ENCODE data around the gene DDX54. TPM values are rescaled to one million over a fixed set of nuclear protein-coding genes. Genes with fewer than 3 reads are reported as not detected.

The DDX54 gene
- total RNA-seq, 1 donor: 33.7 TPM

DNA sequence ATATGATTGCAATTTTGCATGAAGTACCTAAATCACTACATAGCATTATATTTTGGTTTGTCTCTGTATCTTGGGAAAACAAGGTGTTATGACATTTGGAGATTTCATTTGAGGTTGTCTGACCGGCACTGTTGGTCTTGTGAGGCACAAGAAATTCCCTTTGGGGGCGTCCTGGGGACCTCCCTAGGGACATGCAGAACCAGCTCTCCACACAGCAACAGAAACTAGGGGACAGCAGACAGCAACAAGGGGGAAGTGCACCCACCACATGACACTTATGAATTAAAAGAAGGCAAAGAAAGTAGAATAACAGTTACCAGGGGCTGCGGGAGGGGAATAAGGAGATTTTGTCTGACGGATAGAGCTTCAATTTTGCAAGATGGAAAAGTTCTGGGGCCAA lies 14.4 kb downstream of the DDX54 start:
- no peak for DNase-seq (ENCODE audit: low read depth)
- TF ChIP-seq, protein P1, sequence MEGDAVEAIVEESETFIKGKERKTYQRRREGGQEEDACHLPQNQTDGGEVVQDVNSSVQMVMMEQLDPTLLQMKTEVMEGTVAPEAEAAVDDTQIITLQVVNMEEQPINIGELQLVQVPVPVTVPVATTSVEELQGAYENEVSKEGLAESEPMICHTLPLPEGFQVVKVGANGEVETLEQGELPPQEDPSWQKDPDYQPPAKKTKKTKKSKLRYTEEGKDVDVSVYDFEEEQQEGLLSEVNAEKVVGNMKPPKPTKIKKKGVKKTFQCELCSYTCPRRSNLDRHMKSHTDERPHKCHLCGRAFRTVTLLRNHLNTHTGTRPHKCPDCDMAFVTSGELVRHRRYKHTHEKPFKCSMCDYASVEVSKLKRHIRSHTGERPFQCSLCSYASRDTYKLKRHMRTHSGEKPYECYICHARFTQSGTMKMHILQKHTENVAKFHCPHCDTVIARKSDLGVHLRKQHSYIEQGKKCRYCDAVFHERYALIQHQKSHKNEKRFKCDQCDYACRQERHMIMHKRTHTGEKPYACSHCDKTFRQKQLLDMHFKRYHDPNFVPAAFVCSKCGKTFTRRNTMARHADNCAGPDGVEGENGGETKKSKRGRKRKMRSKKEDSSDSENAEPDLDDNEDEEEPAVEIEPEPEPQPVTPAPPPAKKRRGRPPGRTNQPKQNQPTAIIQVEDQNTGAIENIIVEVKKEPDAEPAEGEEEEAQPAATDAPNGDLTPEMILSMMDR (IDR thresholded peaks at IDR 0.05; ENCODE audit: insufficient read depth, low read depth, low read length): no peak
- no peak overlapping the region for H3K4me3 ChIP-seq (ENCODE audit: low read depth, low read length)

DNA sequence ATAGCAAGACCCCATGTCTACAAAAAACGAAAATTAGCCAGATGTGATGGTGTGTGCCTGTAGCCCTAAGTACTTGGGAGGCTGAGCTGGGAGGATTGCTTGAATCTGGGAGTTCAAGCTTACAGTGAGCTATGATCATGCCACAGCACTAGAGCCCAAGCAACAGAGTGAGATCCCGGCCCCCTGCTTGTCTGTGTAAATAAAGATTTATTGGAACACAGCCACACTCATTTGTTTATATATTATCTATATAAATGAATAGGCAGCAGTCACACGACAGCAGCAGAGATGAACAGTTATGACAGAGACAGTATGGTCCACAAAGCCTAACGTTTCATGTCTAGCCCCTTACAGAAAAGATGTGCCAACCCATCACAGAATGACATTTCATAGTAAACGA lies 14.8 kb downstream of the DDX54 start:
- no peak overlapping the region for H3K4me3 ChIP-seq (ENCODE audit: low read depth, low read length)
- DNase-seq (ENCODE audit: low read depth): no peak
- TF ChIP-seq, protein P1 (IDR thresholded peaks at IDR 0.05; ENCODE audit: insufficient read depth, low read depth, low read length): no peak

GRCh38 chr12:113169697-113170096 lies 15.6 kb downstream of the DDX54 start:
- TF ChIP-seq, protein P1 (IDR thresholded peaks at IDR 0.05; ENCODE audit: insufficient read depth, low read depth, low read length): no peak
- no peak overlapping the region for H3K4me3 ChIP-seq (ENCODE audit: low read depth, low read length)
- no peak for DNase-seq (ENCODE audit: low read depth)

GRCh38 chr12:113167868-113168267 lies 17.4 kb downstream of the DDX54 start:
- H3K4me3 ChIP-seq (ENCODE audit: low read depth, low read length): no peak overlapping the region
- no peak for DNase-seq (ENCODE audit: low read depth)
- TF ChIP-seq, protein P1 (IDR thresholded peaks at IDR 0.05; ENCODE audit: insufficient read depth, low read depth, low read length): no peak

DNA sequence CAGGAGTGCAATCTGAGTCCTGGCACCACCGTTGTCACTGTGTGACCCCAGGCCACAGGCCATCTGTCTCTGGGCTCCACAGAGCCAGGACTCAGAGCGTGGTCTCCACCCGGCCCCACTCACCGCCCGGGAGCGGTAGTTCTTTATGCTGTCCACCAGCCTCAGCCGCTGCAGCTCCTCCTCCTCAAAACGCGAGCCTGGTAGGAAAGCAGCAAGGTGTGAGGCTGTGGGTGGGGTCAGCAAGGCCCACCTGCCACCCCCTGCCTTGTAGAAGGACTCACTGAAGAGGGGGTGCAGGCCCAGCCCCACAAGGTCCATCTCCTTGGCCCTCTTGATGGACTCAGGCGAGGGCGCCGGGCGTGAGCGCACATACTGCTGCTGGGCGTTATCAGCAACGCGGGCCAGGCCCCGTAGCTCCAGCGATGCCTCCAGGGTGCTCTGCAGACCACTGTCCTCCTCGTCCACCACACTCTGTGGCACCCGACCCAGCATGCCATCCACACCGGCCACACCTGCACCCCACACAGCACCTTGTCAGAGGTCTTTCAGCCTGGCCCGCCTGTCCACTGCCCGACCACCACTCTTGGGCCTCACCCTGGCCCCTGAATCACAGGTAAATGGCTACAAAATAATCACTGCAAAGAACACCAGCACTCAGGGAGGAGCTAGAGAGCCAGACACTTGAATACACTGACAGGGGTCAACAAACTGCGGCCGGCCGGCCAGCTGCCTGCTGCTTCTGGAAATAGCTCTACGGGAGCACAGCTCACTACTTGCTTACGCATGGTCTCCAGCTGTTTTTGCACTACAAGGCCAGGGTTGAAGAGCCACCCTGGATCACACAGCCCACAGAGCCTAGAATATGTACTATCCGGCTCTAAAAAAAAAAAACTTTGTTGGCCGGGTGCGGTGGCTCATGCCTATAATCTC lies 19.5 kb downstream of the DDX54 start:
- TF ChIP-seq, protein P1 (IDR thresholded peaks at IDR 0.05; ENCODE audit: insufficient read depth, low read depth, low read length): no peak
- no peak overlapping the region for H3K4me3 ChIP-seq (ENCODE audit: low read depth, low read length)
- no peak for DNase-seq (ENCODE audit: low read depth)

DNA sequence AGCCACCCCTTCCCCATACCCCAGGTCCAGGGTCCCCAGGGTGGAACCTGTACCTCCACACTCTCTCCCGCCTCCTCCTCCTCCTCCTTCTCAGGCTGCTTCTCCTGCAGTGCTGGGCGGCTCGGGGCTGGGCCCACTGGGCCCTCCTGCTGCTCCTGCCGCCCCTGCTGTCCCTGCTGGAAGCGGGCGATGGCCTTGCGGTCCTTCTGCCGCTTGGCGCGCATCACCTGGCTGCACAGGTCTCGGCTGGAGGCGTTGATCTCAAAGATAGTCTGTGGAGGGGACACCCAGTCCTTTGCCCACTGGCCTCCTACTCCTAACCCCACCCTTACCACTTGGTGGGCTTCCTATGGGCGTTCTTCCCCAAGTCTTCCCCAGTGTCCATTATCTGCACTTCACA lies 21.3 kb downstream of the DDX54 start:
- TF ChIP-seq, protein P1 (IDR thresholded peaks at IDR 0.05; ENCODE audit: insufficient read depth, low read depth, low read length): no peak
- no peak for DNase-seq (ENCODE audit: low read depth)

More for the DNA sequence above, 21.3 kb downstream of the DDX54 start:
- H3K4me3 ChIP-seq (ENCODE audit: low read depth, low read length): no peak overlapping the region

All from fibroblast of villous mesenchyme (primary cell).